Mucosa of descending colon (tissue), 3 donors: ENCODE data around the gene IFNAR1. TPM values are rescaled to one million over a fixed set of nuclear protein-coding genes. Genes with fewer than 3 reads are reported as not detected.

Source experiments
- ATAC-seq: fragments of 200-7000 bp; cut with Tn5 transposase; one replicate; pipeline ENCODE4 v1.9.1; 2020; ENCODE audit warnings: mild to moderate bottlenecking, moderate library complexity
- DNase-seq, 3 donors: peaks; one replicate each; pipeline ENCODE4 v3.0.0-alpha.2; 2020
- H3K36me3 ChIP-seq: fragments of 200-600 bp; one replicate; pipeline ENCODE4 v1.8.0; 2021; ENCODE audit warnings: low read depth, mild to moderate bottlenecking
- H3K4me1 ChIP-seq: fragments of 200-600 bp; one replicate; pipeline ENCODE4 v1.8.0; 2021; ENCODE audit warnings: low read depth, mild to moderate bottlenecking
- H3K4me3 ChIP-seq: fragments of 200-600 bp; one replicate; pipeline ENCODE4 v1.8.0; 2021; ENCODE audit warnings: mild to moderate bottlenecking
- H3K9me3 ChIP-seq: fragments of 200-600 bp; one replicate; pipeline ENCODE4 v1.8.0; 2021; ENCODE audit warnings: mild to moderate bottlenecking
- CTCF ChIP-seq: fragments of 200-600 bp; IDR thresholded peaks from one replicate; pipeline ENCODE4 v1.8.0; 2022; ENCODE audit warnings: antibody characterized with exemption, mild to moderate bottlenecking
- intact Hi-C, 2 donors: fragments of 100-400 bp; cut with DNase I in 1 of 2; cut with micrococcal nuclease in 1 of 2; formaldehyde crosslinking; loops; one replicate each; pipeline versions ENCODE4 v1.11.0 to v1.11.1; 2022; cut with DNase I, micrococcal nuclease
- total RNA-seq, 3 donors: library from RNA; stranded (reverse); fragmentation: NEBNext Ultra II Directional in 2 of 3; extraction: Animal tissue kit (Norgen Biotek cat#: 25700) in 2 of 3; gene quantifications; one replicate each; pipeline versions ENCODE4 v1.2.1 to v1.2.4, GENCODE V29; 2021 to 2023
- donor health status: DM: no; HTN: no; CAD: no; lungs with moderate emphysema.
- donor health status: DM: no; HTN: no; CAD: no.
- donor health status: DM: no; HTN: yes; CAD: no.

The IFNAR1 gene
- total RNA-seq, 3 donors from 2014 or later = 41.9 to 49.5 (median 43.3) TPM

- H3K4me1 ChIP-seq = no peaks in the 10 kb centered on the region
- no peak for DNase-seq
- no peaks in the 10 kb centered on the region for H3K36me3 ChIP-seq
- intact Hi-C loops = no loop called here
- H3K9me3 ChIP-seq = peaks cover 17% of the 10 kb centered on the region
- TF ChIP-seq CTCF = no peak
- ATAC-seq = peak; percentile 58
- no peak overlapping the region for H3K4me3 ChIP-seq
Observed at GRCh38 chr21:33368124-33368523, 43.4 kb downstream of the IFNAR1 start.

GRCh38 chr21:33368576-33368975 is 43.8 kb downstream of the IFNAR1 start:
- Histone ChIP-seq H3K36me3 (no peaks in the 10 kb centered on the region), H3K4me1 (no peaks in the 10 kb centered on the region), H3K9me3 (peaks cover 17% of the 10 kb centered on the region), H3K4me3 (no peak overlapping the region)
- intact Hi-C loops = no loop called here
- no peak for ATAC-seq
- no peak for TF ChIP-seq CTCF
- DNase-seq = no peak

GRCh38 chr21:33369586-33369985 is 44.8 kb downstream of the IFNAR1 start:
- intact Hi-C loops = no loop called here
- Histone ChIP-seq H3K4me1 (peaks cover 4% of the 10 kb centered on the region), H3K9me3 (peaks cover 17% of the 10 kb centered on the region), H3K36me3 (no peaks in the 10 kb centered on the region), H3K4me3 (no peak overlapping the region)
- no peak for DNase-seq
- ATAC-seq = no peak
- TF ChIP-seq CTCF = no peak

- intact Hi-C loops = loop anchor here in 1 of 2 donors (10.0 kb wide), 1 partner anchor 166 kb away; no protein-coding TSS in a partner anchor
- no peak for DNase-seq
- Histone ChIP-seq H3K4me1 (peaks cover 4% of the 10 kb centered on the region), H3K36me3 (no peaks in the 10 kb centered on the region), H3K9me3 (peaks cover 17% of the 10 kb centered on the region), H3K4me3 (no peak overlapping the region)
- TF ChIP-seq CTCF = no peak
- peak; percentile 62 for ATAC-seq
Observed at GRCh38 chr21:33370305-33370704, 45.5 kb downstream of the IFNAR1 start.

- no peak overlapping the region for H3K4me3 ChIP-seq
- TF ChIP-seq CTCF = no peak
- peaks cover 17% of the 10 kb centered on the region for H3K9me3 ChIP-seq
- no peaks in the 10 kb centered on the region for H3K36me3 ChIP-seq
- DNase-seq = no peak
- H3K4me1 ChIP-seq = peaks cover 4% of the 10 kb centered on the region
- intact Hi-C loops = loop anchor here in 1 of 2 donors (10.0 kb wide), 1 partner anchor 167 kb away; no protein-coding TSS in a partner anchor
- ATAC-seq = no peak
Observed at GRCh38 chr21:33371366-33371765, 46.6 kb downstream of the IFNAR1 start.

- ATAC-seq = no peak
- intact Hi-C loops = loop anchor here in 1 of 2 donors (10.0 kb wide), 1 partner anchor 168 kb away; no protein-coding TSS in a partner anchor
- H3K4me3 ChIP-seq = no peak overlapping the region
Observed at GRCh38 chr21:33372582-33372981, 47.8 kb downstream of the IFNAR1 start.

More at GRCh38 chr21:33372582-33372981, 47.8 kb downstream of the IFNAR1 start:
- Histone ChIP-seq H3K4me1 (peaks cover 4% of the 10 kb centered on the region), H3K9me3 (peaks cover 7% of the 10 kb centered on the region), H3K36me3 (no peaks in the 10 kb centered on the region)
- no peak for DNase-seq
- no peak for TF ChIP-seq CTCF
